OCI-LY3 (cell line): ENCODE measurements around the gene MYD88.

Source experiments
- H2AFZ ChIP-seq: fragments of 200-600, 300-600 bp; shearing (Covaris generic); 2 replicates; pipeline ENCODE4 v1.6.0; 2014; ENCODE audit warnings: antibody characterized with exemption, low read depth, low read length
- H3K27ac ChIP-seq: fragments of 200-600, 300-600 bp; sonication (generic); 2 replicates; pipeline ENCODE4 v1.5.1; 2014; ENCODE audit warnings: mild to moderate bottlenecking, low read length, moderate library complexity, mixed read lengths
- H3K27me3 ChIP-seq: fragments of 200-600, 300-600 bp; sonication (generic); 2 replicates; pipeline ENCODE4 v1.6.1; 2014; ENCODE audit warnings: low read depth, low read length, mixed read lengths
- H3K36me3 ChIP-seq: fragments of 200-600, 300-600 bp; sonication (generic); replicated peaks from 2 replicates; pipeline ENCODE3; 2014; ENCODE audit warnings: low read depth, low read length, mixed read lengths
- H3K4me1 ChIP-seq: fragments of 300-600, 200-600 bp; sonication (generic); 2 replicates; pipeline ENCODE4 v1.6.1; 2014; ENCODE audit warnings: low read length, mixed read lengths
- H3K4me2 ChIP-seq: fragments of 200-600, 300-600 bp; sonication (generic); 2 replicates; pipeline ENCODE4 v1.6.1; 2014; ENCODE audit warnings: low read length, mixed read lengths
- H3K4me3 ChIP-seq: fragments of 300-600, 200-600 bp; sonication (generic); 2 replicates; pipeline ENCODE4 v1.5.1; 2014; ENCODE audit warnings: antibody characterized with exemption, mild to moderate bottlenecking, low read length, moderate library complexity
- H3K79me2 ChIP-seq: fragments of 300-600, 200-600 bp; shearing (Covaris generic); 2 replicates; pipeline ENCODE4 v1.6.1; 2014; ENCODE audit warnings: mild to moderate bottlenecking, low read length, mixed read lengths
- H3K9ac ChIP-seq: fragments of 300-600, 200-600 bp; shearing (Covaris generic); 2 replicates; pipeline ENCODE4 v1.6.0; 2014; ENCODE audit warnings: mild to moderate bottlenecking, low read length, moderate library complexity
- H3K9me3 ChIP-seq: fragments of 200-600, 300-600 bp; shearing (Covaris generic); 2 replicates; pipeline ENCODE4 v1.6.1; 2014; ENCODE audit warnings: low read length, mixed read lengths; ENCODE audit not compliant: insufficient read depth
- H4K20me1 ChIP-seq: fragments of 200-600, 300-600 bp; sonication (generic); 2 replicates; pipeline ENCODE4 v1.6.1; 2016; ENCODE audit warnings: low read length, mixed read lengths; ENCODE audit not compliant: insufficient read depth
- EZH2phosphoT487 ChIP-seq: fragments of 200-600 bp; shearing (Covaris generic); IDR thresholded peaks from 2 replicates; pipeline ENCODE4 v1.6.1; 2018; ENCODE audit warnings: antibody characterized with exemption, mixed run types, low read depth
- TF ChIP-seq, protein P1 (sequence below): fragments of 200-600, 300-600 bp; sonication (generic); IDR thresholded peaks from 2 replicates; pipeline ENCODE4 v1.5.1; 2014; ENCODE audit warnings: antibody characterized with exemption, low read length, low read depth

The MYD88 gene

DNA sequence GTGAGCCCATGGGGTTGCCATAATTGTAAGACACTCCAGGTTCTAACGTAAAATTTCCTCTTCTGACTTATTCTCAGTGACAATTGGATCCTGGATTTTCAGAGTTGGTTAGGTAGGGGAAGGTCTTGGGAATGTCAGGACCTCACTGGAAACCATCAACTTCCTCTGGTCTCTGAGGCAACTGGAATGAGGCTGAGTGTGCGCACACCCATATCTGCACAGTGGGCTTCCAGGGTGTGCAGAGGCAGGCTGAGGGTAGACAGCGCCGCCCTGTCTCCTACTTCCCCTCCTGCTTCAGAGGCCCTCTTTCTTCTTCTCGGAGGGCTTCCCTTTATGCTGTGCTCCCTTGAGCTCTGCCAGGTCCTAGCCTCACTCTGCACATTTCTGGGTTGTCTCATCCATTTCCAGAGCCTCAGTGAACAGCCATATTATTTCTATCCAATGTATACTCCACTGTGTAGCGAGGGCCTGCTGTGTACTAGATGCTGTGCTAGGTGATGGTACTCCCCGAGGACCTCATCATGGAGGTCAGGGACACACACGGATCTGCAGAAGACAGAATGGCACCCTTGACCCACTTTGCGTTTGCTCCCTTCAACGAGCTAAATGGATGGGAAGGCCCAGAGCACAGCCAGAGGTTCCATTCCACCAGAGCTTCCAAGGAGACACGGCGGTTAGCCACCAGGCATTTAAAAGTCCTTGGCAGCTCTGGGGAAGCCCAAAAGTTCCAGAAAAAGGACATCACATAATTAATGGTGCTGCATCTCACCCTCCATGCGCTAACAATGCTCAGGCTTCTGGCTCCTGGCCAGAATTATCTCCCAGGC is 19.8 kb upstream of the MYD88 start:
- TF ChIP-seq, protein P1, sequence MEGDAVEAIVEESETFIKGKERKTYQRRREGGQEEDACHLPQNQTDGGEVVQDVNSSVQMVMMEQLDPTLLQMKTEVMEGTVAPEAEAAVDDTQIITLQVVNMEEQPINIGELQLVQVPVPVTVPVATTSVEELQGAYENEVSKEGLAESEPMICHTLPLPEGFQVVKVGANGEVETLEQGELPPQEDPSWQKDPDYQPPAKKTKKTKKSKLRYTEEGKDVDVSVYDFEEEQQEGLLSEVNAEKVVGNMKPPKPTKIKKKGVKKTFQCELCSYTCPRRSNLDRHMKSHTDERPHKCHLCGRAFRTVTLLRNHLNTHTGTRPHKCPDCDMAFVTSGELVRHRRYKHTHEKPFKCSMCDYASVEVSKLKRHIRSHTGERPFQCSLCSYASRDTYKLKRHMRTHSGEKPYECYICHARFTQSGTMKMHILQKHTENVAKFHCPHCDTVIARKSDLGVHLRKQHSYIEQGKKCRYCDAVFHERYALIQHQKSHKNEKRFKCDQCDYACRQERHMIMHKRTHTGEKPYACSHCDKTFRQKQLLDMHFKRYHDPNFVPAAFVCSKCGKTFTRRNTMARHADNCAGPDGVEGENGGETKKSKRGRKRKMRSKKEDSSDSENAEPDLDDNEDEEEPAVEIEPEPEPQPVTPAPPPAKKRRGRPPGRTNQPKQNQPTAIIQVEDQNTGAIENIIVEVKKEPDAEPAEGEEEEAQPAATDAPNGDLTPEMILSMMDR = no peak
- TF ChIP-seq EZH2phosphoT487 = no peak
- no peak overlapping the region for H3K27ac ChIP-seq
- no peaks in the 10 kb centered on the region for H3K9me3 ChIP-seq
- H3K4me2 ChIP-seq = no peak overlapping the region
- 0 out of 2 replicates have a peak, but pooled peaks cover 7% of the 10 kb centered on the region for H4K20me1 ChIP-seq
- H3K79me2 ChIP-seq = no peaks in the 10 kb centered on the region
- H2AFZ ChIP-seq = no peak overlapping the region
- H3K36me3 ChIP-seq = peaks cover 17% of the 10 kb centered on the region
- H3K4me1 ChIP-seq = peaks cover 26% of the 10 kb centered on the region
- 0 out of 2 replicates have a peak, but pooled peaks cover 3% of the 10 kb centered on the region for H3K27me3 ChIP-seq
- no peak overlapping the region for H3K9ac ChIP-seq
- H3K4me3 ChIP-seq = no peak overlapping the region

DNA sequence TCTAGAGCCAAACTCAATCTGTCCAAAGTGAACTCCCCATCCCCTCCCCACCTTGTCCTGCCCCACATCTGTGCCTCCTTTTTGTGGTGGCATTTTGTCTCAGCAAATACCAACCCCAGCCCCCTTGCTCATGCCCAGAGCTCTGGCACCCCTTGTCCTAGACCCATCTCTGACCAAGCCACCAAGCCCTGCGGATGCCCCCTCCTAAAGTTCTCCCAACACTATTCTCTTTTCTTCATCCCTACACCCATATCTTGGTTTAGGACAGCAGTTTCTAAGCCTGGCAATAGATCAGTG is 19.3 kb upstream of the MYD88 start:
- Histone ChIP-seq H2AFZ (no peak overlapping the region), H3K4me3 (no peak overlapping the region), H4K20me1 (0 out of 2 replicates have a peak, but pooled peaks cover 7% of the 10 kb centered on the region), H3K79me2 (no peaks in the 10 kb centered on the region), H3K9me3 (no peaks in the 10 kb centered on the region), H3K27ac (no peak overlapping the region), H3K36me3 (peaks cover 20% of the 10 kb centered on the region), H3K4me2 (no peak overlapping the region), H3K9ac (no peak overlapping the region), H3K27me3 (0 out of 2 replicates have a peak, but pooled peaks cover 3% of the 10 kb centered on the region), H3K4me1 (peaks cover 26% of the 10 kb centered on the region)
- TF ChIP-seq, protein P1 = no peak
- TF ChIP-seq EZH2phosphoT487 = no peak

DNA sequence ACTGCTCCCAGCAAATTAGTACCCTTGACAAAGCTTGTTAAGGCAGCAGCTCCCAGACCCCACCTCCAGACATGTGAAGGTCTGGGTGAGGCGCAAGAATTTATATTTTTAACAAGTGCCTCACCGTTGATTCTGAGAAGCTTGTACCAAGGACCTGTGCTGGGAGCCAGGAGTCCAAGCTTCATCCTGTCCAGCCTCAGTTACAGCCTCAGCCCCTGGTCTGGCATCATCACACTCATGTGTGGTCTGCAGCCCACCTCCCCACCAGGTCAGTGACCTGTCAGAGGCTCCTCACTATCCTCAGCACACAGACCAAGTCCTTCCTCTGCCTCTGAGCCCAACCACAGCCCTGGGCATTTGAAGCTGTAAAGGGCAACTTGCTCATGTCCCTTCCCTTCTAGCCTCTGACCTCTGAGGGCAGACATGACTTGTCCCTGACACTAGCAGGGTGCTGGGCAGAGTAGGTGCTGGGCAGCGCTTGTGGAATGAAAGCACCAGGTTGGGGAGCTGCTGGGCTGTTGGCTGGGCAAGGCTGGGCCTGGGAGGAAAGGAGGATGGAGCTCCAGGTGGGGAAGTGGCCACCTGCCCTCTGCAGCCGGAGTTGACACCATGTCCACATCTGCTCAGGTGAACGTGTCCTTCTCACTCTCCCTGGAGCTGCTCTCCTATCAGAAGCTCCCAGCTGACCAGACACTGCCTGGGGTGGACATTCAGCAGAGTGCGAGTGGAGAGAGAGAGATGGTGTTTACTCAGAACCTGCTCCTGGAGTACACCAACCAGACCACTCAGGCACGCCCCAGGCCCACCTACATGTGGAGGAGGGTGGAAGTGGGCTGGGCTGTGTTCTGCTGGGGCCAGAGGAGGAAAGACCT is 18.4 kb upstream of the MYD88 start:
- no peak overlapping the region for H3K27ac ChIP-seq
- H3K27me3 ChIP-seq = 0 out of 2 replicates have a peak, but pooled peaks cover 3% of the 10 kb centered on the region
- no peak overlapping the region for H3K4me3 ChIP-seq
- H3K9ac ChIP-seq = no peak overlapping the region
- H3K4me1 ChIP-seq = peaks cover 19% of the 10 kb centered on the region
- no peak overlapping the region for H2AFZ ChIP-seq
- peaks cover 14% of the 10 kb centered on the region; the same call in 1 of the 2 replicates for H4K20me1 ChIP-seq
- TF ChIP-seq EZH2phosphoT487 = no peak
- TF ChIP-seq, protein P1 = no peak
- H3K36me3 ChIP-seq = peaks cover 27% of the 10 kb centered on the region
- no peak overlapping the region for H3K4me2 ChIP-seq
- H3K9me3 ChIP-seq = no peaks in the 10 kb centered on the region
- no peaks in the 10 kb centered on the region for H3K79me2 ChIP-seq

- peaks cover 11% of the 10 kb centered on the region for H3K4me1 ChIP-seq
- no peak overlapping the region for H3K4me2 ChIP-seq
- H3K9ac ChIP-seq = no peak overlapping the region
- peaks cover 17% of the 10 kb centered on the region; the same call in 1 of the 2 replicates for H4K20me1 ChIP-seq
- H3K79me2 ChIP-seq = no peaks in the 10 kb centered on the region
- H3K36me3 ChIP-seq = peaks cover 35% of the 10 kb centered on the region
- no peaks in the 10 kb centered on the region for H3K27me3 ChIP-seq
- TF ChIP-seq EZH2phosphoT487 = no peak
- TF ChIP-seq, protein P1 = no peak
- no peaks in the 10 kb centered on the region for H3K9me3 ChIP-seq
- no peak overlapping the region for H3K27ac ChIP-seq
- H2AFZ ChIP-seq = no peak overlapping the region
- H3K4me3 ChIP-seq = no peak overlapping the region
Observed at GRCh38 chr3:38120693-38121450, 17.6 kb upstream of the MYD88 start.
